Measurements from ENCODE around the gene ADIRF.
"Not testable (repeated sequence)": the region's sequence is repeated elsewhere in the genome, so short reads cannot be mapped to it uniquely, and the experiment has no call there.

ADIRF gene

GRCh38 chr10:86976362-86977056 lies 8.2 kb downstream of the ADIRF start:
- DNase-seq (ENCODE audit: low read depth, low spot score) = no peak

DNA sequence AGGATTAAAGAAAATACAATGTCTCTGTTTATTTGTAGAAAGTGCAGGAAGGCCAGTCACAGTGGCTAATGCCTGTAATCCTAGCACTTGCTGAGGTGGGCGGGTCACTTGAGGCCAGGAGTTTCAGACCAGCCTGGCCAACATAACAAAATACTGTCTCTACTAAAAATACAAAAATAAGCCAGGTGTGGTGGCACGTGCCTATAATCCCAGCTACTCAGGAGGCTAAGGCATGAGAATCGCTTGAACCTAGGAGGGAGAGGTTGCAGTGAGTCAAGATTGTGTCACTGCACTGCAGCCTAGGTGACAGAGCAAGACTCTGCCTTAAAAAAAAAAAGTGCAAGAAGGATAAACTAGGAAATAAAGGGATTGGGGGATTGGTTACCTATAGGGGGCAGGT lies 10.2 kb downstream of the ADIRF start:
- not testable (repeated sequence) for DNase-seq (ENCODE audit: low read depth, low spot score)

GRCh38 chr10:86979296-86979818 lies 11.1 kb downstream of the ADIRF start:
- DNase-seq (ENCODE audit: low read depth, low spot score) = no peak

GRCh38 chr10:86979977-86980448 lies 11.7 kb downstream of the ADIRF start:
- no peak for DNase-seq (ENCODE audit: low read depth, low spot score)

- DNase-seq (ENCODE audit: low read depth, low spot score) = not testable (repeated sequence)
Observed at GRCh38 chr10:86981020-86981419, 12.7 kb downstream of the ADIRF start.

DNA sequence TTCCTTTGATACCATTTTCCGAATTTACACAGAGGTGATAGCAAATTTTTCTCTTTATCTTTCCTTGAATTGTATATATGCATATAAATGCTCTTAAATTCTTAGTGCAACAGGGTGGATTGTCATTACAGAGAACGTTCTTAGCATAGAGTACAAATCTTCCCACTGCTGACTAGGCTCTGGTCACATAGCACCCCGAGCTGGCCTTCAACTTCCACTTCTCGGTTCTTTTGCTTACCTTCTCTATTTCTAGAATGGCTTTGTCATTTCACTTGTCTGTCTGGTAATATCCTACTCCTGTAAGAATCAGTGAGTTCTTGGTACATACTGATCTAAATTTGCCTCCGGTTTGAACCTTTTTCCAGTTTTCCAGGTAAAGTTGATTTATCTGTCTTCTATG lies 13.4 kb downstream of the ADIRF start:
- DNase-seq (ENCODE audit: low read depth, low spot score) = no peak

DNA sequence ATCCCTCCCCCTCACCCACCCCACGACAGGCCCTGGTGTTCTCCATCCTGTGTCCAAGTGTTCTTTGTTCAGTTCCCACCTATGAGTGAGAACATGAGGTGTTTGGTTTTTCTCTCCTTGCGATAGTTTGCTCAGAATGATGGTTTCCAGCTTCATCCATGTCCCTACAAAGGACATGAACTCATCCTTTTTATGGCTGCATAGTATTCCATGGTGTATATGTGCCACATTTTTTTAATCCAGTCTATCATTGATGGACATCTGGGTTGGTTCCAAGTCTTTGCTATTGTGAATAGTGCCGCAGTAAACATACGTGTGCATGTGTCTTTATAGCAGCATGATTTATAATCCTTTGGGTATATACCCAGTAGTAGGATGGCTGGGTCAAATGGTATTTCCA lies 16.2 kb downstream of the ADIRF start:
- DNase-seq (ENCODE audit: low read depth, low spot score) = not testable (repeated sequence)

DNA sequence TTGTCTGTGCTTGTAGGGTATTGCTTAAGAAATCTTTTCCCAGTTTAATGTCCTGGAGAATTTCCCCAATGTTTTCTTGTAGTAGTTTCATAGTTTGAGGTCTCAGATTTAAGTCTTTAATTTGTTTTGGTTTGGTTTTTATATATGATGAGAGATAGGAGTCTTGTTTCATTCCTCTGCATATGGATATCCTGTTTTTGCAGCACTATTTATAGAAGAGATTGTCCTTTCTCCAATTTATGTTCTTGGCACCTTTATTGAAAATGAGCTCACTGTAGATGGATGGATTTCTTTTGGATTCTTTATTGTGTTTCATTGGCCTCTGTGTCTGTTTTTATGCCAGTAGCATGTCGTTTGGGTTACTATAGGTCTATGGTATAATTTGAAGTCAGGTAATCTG lies 20.2 kb downstream of the ADIRF start:
- no peak for DNase-seq (ENCODE audit: low read depth, low spot score)

DNA sequence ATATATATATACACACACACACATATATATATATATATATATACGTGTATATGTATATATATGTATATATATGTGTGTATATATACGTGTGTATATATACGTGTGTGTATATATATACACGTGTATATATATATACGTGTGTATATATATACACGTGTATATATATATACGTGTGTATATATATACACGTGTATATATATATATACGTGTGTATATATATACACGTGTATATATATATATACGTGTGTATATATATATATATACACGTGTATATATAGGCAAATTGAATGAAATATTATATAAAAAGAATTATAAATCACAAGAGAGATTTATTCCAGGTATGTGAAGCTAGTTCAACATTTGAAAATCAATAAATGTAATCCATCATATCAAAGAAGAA lies 23.1 kb downstream of the ADIRF start:
- not testable (repeated sequence) for DNase-seq (ENCODE audit: low read depth, low spot score)

GRCh38 chr10:86992456-86992855 lies 24.2 kb downstream of the ADIRF start:
- DNase-seq (ENCODE audit: low read depth, low spot score) = no peak

GRCh38 chr10:86992929-86993328 lies 24.6 kb downstream of the ADIRF start:
- DNase-seq (ENCODE audit: low read depth, low spot score) = no peak

DNA sequence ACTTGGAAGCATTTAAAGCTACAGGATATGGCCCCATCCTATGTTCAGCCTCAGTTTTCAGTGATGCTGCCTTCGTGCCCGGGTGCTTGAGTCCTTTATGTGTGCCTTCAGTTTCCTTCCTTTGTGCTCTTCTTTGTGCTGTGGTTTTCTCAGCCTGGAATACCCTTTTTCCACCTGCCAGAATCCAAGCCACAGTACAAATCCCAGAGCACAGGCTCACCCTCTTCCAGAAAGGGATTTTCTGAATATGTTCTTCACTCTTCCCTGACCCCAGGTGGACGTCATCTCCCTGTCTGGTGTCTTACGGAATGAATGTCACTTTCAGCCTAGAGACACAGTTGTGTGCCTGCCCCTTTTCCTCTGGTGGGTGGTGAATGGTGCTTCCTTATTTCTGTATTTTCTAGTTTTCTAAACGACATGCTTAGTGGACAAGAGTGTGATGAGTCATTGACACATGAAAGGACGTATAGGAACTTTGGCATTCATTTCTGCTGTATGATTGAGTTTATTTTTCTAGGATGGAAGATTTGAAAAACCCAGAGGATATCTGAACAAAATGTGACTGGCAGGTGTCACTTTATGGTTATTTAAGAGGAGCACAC lies 31.6 kb downstream of the ADIRF start:
- DNase-seq (ENCODE audit: low read depth, low spot score) = not testable (repeated sequence)

DNA sequence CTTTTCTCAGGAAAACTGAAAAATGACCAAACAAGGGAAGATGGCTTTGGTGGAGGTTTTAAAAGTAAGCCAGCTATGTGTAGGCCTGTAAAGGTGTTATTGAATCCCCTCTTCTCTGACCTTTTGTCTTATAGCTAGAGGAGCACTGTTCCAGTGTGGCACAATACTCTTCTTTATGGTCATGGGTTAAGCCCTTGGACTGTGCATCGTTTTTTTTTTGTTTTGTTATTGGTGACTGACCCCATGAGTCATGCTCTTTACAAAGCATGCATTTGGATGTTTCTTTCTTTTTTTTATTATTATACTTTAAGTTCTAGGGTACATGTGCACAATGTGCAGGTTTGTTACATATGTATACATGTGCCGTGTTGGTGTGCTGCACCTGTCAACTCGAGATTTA lies 32.2 kb downstream of the ADIRF start:
- no peak for DNase-seq (ENCODE audit: low read depth, low spot score)

DNA sequence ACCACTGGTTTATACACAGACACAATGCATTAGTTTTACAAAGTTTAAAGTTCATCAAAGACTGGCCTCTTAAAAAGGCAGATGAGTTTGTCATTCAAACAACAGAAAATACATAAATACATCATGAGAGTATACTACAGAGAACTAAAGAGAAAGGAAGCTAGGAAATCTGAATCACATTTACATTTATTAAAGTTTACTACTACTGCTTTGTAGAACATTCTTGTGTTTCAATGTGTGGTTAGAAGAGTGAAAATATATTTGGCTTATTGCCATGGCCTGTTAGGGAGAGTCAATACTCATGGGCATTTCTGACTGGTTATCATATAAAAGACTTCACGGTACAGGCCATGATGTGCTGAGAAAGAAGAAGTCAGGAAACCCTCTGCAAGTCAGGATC lies 38.8 kb downstream of the ADIRF start:
- not testable (repeated sequence) for DNase-seq (ENCODE audit: low read depth, low spot score)

- DNase-seq (ENCODE audit: low read depth, low spot score) = not testable (repeated sequence)
Observed at GRCh38 chr10:87007674-87008073, 39.4 kb downstream of the ADIRF start.

- DNase-seq (ENCODE audit: low read depth, low spot score) = not testable (repeated sequence)
Observed at GRCh38 chr10:87008303-87008702, 40.0 kb downstream of the ADIRF start.

DNA sequence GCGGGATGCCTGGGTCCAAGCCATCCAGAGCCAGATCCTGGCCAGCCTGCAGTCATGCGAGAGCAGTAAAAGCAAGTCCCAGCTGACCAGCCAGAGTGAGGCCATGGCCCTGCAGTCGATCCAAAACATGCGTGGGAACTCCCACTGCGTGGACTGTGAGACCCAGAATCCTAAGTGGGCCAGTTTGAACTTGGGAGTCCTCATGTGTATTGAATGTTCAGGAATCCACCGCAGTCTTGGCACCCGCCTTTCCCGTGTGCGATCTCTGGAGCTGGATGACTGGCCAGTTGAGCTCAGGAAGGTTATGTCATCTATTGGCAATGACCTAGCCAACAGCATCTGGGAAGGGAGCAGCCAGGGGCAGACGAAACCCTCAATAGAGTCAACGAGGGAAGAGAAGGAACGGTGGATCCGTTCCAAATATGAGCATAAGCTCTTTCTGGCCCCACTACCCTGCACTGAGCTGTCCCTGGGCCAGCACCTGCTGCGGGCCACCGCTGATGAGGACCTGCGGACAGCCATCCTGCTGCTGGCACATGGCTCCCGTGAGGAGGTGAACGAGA lies 40.9 kb downstream of the ADIRF start:
- DNase-seq (ENCODE audit: low read depth, low spot score) = not testable (repeated sequence)

GRCh38 chr10:87013528-87013927 lies 45.2 kb downstream of the ADIRF start:
- DNase-seq (ENCODE audit: low read depth, low spot score) = not testable (repeated sequence)

GRCh38 chr10:87014986-87015716 lies 46.9 kb downstream of the ADIRF start:
- not testable (repeated sequence) for DNase-seq (ENCODE audit: low read depth, low spot score)

GRCh38 chr10:87018127-87018526 lies 49.8 kb downstream of the ADIRF start:
- DNase-seq (ENCODE audit: low read depth, low spot score) = not testable (repeated sequence)

DNA sequence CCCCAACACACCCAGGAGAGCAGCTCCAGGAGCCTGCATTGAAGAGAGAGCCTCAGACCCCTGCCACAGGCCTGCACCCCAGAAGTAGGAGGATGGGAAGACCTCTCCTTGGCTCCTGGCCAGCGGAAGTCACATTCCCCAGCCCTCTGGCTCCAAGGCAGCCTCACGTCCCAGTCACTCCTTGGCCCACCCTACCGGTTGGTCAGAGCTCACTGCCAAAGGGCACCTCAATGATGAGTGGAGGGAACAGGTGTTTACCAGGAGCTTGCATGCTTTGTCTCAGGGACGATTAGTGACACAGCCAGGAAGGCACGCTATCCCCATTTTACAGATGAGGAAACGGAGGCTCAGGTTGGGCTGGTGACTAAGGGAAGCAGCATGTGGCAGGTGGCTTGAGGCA lies 50.8 kb downstream of the ADIRF start:
- DNase-seq (ENCODE audit: low read depth, low spot score) = not testable (repeated sequence)

DNA sequence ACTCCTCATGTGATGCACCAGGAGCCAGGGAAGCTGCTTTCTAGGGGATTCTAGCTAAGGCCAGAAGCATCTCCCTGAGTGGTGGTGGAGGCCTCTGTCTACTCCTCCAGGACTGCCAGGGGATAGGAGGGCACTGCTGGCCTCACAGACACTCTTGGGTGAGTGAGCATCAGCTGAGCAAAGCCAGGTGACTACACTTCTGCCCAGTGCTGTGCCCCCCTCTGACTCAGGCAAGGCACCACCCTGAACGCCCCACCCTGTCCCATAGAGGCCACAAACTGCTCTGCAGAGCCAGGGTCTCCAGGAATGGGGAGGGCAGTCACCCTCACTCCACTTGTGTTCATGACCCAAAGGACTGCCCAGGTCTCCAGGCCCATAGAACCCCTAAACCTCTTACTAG lies 51.2 kb downstream of the ADIRF start:
- DNase-seq (ENCODE audit: low read depth, low spot score) = not testable (repeated sequence)
